OCI-LY7 (cell line): ENCODE results near the gene KRT76. TPM values are rescaled to one million over a fixed set of nuclear protein-coding genes. Genes with fewer than 3 reads are reported as not detected.

Experiments
- BruUV-seq: library from RNA; stranded (reverse); fragments of 400-500 nt; replicated peaks from 2 replicates; lab custom pipeline; 2021; lab: Mats Ljungman, UMichigan
- CTCF ChIA-PET: fragments of 300-600 bp; sonication (Branson Sonifier 250); formaldehyde crosslinking; loops from one replicate; lab custom pipeline; 2022; ENCODE audit warnings: antibody characterized with exemption; ENCODE audit not compliant: unreplicated experiment; lab: Charles Lee
- POLR2A ChIA-PET: fragments of 300-600 bp; sonication (Branson Sonifier 250); formaldehyde crosslinking; loops from one replicate; lab custom pipeline; 2022; ENCODE audit warnings: antibody characterized with exemption; lab: Charles Lee
- DNase-seq: peaks from one replicate; pipeline ENCODE4 v3.0.0-alpha.2; 2015; ENCODE audit warnings: low spot score
- H2AFZ ChIP-seq: fragments of 200-600 bp; sonication (generic), shearing (Covaris generic); 2 replicates; pipeline ENCODE4 v1.6.1; 2014; ENCODE audit warnings: mild to moderate bottlenecking, antibody characterized with exemption, low read length, moderate library complexity
- H3K27ac ChIP-seq: fragments of 200-600 bp; sonication (generic); 2 replicates; pipeline ENCODE4 v1.5.1; 2014; ENCODE audit warnings: mixed run types, low read depth, mild to moderate bottlenecking, moderate library complexity, low read length, inconsistent platforms; ENCODE audit not compliant: poor library complexity, severe bottlenecking
- H3K36me3 ChIP-seq: fragments of 200-600 bp; sonication (generic); 2 replicates; pipeline ENCODE4 v1.6.1; 2014; ENCODE audit warnings: mild to moderate bottlenecking, antibody characterized with exemption, low read length, moderate library complexity, mixed read lengths; ENCODE audit not compliant: insufficient read depth
- H3K4me1 ChIP-seq: fragments of 200-600 bp; sonication (generic); 2 replicates; pipeline ENCODE4 v1.5.1; 2014; ENCODE audit warnings: mild to moderate bottlenecking, low read length; ENCODE audit not compliant: insufficient read depth, poor library complexity, severe bottlenecking
- H3K4me2 ChIP-seq: fragments of 200-600 bp; sonication (generic); 2 replicates; pipeline ENCODE4 v1.6.1; 2014; ENCODE audit warnings: mild to moderate bottlenecking, low read length
- H3K4me3 ChIP-seq: fragments of 200-600 bp; sonication (generic); 2 replicates; pipeline ENCODE4 v1.5.1; 2014; ENCODE audit warnings: mild to moderate bottlenecking, low read depth, low read length; ENCODE audit not compliant: poor library complexity, severe bottlenecking
- H3K79me2 ChIP-seq: fragments of 200-600 bp; sonication (generic); 2 replicates; pipeline ENCODE4 v1.6.1; 2016; ENCODE audit warnings: low read depth, mild to moderate bottlenecking, low read length, moderate library complexity, mixed read lengths; ENCODE audit not compliant: insufficient read depth
- H3K9me2 ChIP-seq: fragments of 200-600 bp; sonication (generic); 2 replicates; pipeline ENCODE4 v1.6.1; 2016; ENCODE audit warnings: mild to moderate bottlenecking, low read length, mixed read lengths; ENCODE audit not compliant: insufficient read depth
- H3K9me3 ChIP-seq: fragments of 200-600 bp; sonication (generic); 2 replicates; pipeline ENCODE4 v1.6.1; 2014; ENCODE audit warnings: mild to moderate bottlenecking, mixed run types, low read length, mixed read lengths
- H4K20me1 ChIP-seq: fragments of 200-600 bp; sonication (generic); 2 replicates; pipeline ENCODE4 v1.6.1; 2014; ENCODE audit warnings: mild to moderate bottlenecking, antibody characterized with exemption, low read length, moderate library complexity, mixed read lengths; ENCODE audit not compliant: insufficient read depth
- CTCF ChIP-seq: fragments of 200-600 bp; sonication (generic); conservative IDR thresholded peaks from 2 replicates; pipeline ENCODE4 v1.5.1; 2014; ENCODE audit warnings: mild to moderate bottlenecking, antibody characterized with exemption, low read length, moderate library complexity, mixed read lengths
- EZH2phosphoT487 ChIP-seq: fragments of 200-600 bp; sonication (generic); IDR thresholded peaks from 2 replicates; pipeline ENCODE4 v1.6.1; 2018; ENCODE audit warnings: low read depth, borderline replicate concordance, mild to moderate bottlenecking, mixed run types, antibody characterized with exemption, low read length, moderate library complexity, mixed read lengths
- intact Hi-C: fragments of 100-400 bp; cut with micrococcal nuclease; formaldehyde crosslinking; loops from one replicate; pipeline ENCODE4 v1.10.0; 2022; ENCODE audit not compliant: unreplicated experiment
- total RNA-seq, 2 experiments: library from RNA; depleted of rRNA in 1 of 2; stranded (reverse); fragments of >200 nt in 1 of 2; shearing (Covaris generic) in 1 of 2; gene quantifications; 2 replicates each; pipeline ENCODE4 v1.2.3, GENCODE V29; 2014 to 2022

KRT76 gene
- total RNA-seq, 2 experiments from 2014 or later: not detected

DNA sequence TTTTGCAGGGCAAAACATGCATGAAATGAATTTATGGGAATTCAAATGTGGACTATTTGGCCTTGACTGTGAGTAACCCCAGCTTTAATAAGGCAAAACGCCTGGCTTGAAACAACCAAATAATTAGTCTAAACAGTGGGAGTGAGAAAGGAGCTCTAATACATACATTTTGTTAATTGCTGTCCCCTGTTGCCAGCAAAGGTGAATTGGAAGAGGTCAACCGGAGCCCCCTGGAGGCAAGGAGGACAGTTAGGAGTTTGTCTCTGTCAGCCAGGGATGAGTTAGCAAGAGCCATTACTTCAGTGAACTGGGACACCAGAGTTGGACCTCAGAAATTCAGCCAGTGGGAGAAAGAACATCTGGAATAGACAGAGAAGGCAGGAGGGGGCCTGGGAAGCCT is 17.4 kb downstream of the KRT76 start:
- Histone ChIP-seq H3K27ac (no peak overlapping the region), H3K4me1 (no peaks in the 10 kb centered on the region), H2AFZ (no peak overlapping the region), H4K20me1 (no peaks in the 10 kb centered on the region), H3K79me2 (no peaks in the 10 kb centered on the region), H3K9me3 (no peaks in the 10 kb centered on the region), H3K9me2 (no peaks in the 10 kb centered on the region), H3K4me2 (no peak overlapping the region), H3K4me3 (no peak overlapping the region), H3K36me3 (no peaks in the 10 kb centered on the region)
- TF ChIP-seq EZH2phosphoT487 (no peak), CTCF (no peak)
- POLR2A ChIA-PET: no interaction called here
- no TSS peak for BruUV-seq
- CTCF ChIA-PET: no interaction called here
- no peak for DNase-seq
- intact Hi-C loops: no loop called here

GRCh38 chr12:52759218-52759617 is 17.9 kb downstream of the KRT76 start:
- H3K4me1 ChIP-seq: no peaks in the 10 kb centered on the region
- intact Hi-C loops: no loop called here
- H3K9me2 ChIP-seq: no peaks in the 10 kb centered on the region
- no peaks in the 10 kb centered on the region for H3K36me3 ChIP-seq
- no peaks in the 10 kb centered on the region for H3K9me3 ChIP-seq
- H4K20me1 ChIP-seq: no peaks in the 10 kb centered on the region
- TF ChIP-seq EZH2phosphoT487 (no peak), CTCF (no peak)
- POLR2A ChIA-PET: no interaction called here
- BruUV-seq: no TSS peak
- H3K4me3 ChIP-seq: no peak overlapping the region
- no peak overlapping the region for H3K27ac ChIP-seq
- DNase-seq: no peak
- no peaks in the 10 kb centered on the region for H3K79me2 ChIP-seq
- H2AFZ ChIP-seq: no peak overlapping the region
- CTCF ChIA-PET: no interaction called here
- H3K4me2 ChIP-seq: no peak overlapping the region

DNA sequence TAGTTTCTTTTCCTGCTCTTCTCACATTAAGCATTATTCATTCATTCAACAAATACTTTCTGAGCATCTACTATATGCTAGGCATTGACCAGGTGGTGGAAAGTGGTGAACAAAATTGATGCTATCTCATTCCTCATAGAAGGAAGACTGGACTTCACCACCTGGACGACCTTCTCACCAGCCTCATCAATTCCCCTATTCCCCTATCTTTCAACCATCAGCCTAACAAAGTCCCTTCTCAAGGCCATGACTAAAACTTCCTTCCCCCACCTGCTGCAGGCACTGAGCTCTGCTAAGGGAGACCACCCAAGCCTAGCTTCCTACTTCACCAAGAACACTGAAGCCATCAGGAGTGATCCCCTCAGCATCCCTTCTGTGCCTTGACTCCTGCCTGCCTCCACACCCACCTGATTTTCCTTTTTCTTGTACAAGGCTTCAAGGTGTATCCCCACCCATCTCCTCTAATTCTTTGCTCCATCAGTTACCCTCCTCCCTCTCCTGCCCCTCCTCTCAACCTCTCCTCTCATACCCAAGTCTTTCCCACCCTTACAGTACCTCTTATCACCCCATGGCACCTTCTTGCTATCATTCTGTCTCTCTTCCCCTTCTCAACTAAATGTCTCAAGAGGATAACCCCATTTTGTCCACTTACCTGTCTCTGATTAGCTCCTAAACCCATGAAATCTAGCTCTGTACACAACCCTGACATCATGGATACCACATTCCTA is 19.5 kb downstream of the KRT76 start:
- Histone ChIP-seq H3K4me2 (no peak overlapping the region), H3K36me3 (no peaks in the 10 kb centered on the region), H3K9me2 (no peaks in the 10 kb centered on the region), H3K4me3 (no peak overlapping the region), H2AFZ (no peak overlapping the region), H3K4me1 (no peaks in the 10 kb centered on the region), H3K79me2 (no peaks in the 10 kb centered on the region), H3K27ac (no peak overlapping the region), H3K9me3 (no peaks in the 10 kb centered on the region), H4K20me1 (no peaks in the 10 kb centered on the region)
- intact Hi-C loops: no loop called here
- DNase-seq: no peak
- BruUV-seq: no TSS peak
- ChIA-PET CTCF (no interaction called here), POLR2A (no interaction called here)
- TF ChIP-seq EZH2phosphoT487 (no peak), CTCF (no peak)
